Activated naive CD8-positive, alpha-beta T cell treated with anti-CD3 and anti-CD28 coated beads for 36 hours (primary cell): ENCODE measurements around the gene PLEKHH2. TPM values are rescaled to one million over a fixed set of nuclear protein-coding genes. Genes with fewer than 3 reads are reported as not detected.
"Not testable (repeated sequence)": the region's sequence is repeated elsewhere in the genome, so short reads cannot be mapped to it uniquely, and the experiment has no call there.

Source experiments
- DNase-seq: peaks from one replicate; pipeline ENCODE4 v3.0.0; 2021
- H3K27ac Mint-ChIP-seq: one replicate; pipeline ENCODE4 v1.8.0; 2022; ENCODE audit warnings: mild to moderate bottlenecking, moderate library complexity, mixed read lengths
- H3K27me3 Mint-ChIP-seq: one replicate; pipeline ENCODE4 v1.8.0; 2022; ENCODE audit warnings: mild to moderate bottlenecking, mixed read lengths
- H3K36me3 Mint-ChIP-seq: one replicate; pipeline ENCODE4 v1.8.0; 2021; ENCODE audit warnings: mild to moderate bottlenecking, mixed read lengths
- H3K4me1 Mint-ChIP-seq: one replicate; pipeline ENCODE4 v1.8.0; 2021; ENCODE audit warnings: mixed read lengths
- H3K4me3 Mint-ChIP-seq: one replicate; pipeline ENCODE4 v1.8.0; 2022; ENCODE audit warnings: mild to moderate bottlenecking, moderate library complexity, mixed read lengths
- H3K9me3 Mint-ChIP-seq: one replicate; pipeline ENCODE4 v1.8.0; 2022; ENCODE audit warnings: mixed read lengths
- total RNA-seq, 2 experiments: library from RNA; stranded (reverse); gene quantifications; one replicate each; pipeline ENCODE4 v1.2.3, GENCODE V29; 2021

The PLEKHH2 gene
- total RNA-seq, 2 experiments from 2014 or later, result 0.64 to 0.89 TPM

DNA sequence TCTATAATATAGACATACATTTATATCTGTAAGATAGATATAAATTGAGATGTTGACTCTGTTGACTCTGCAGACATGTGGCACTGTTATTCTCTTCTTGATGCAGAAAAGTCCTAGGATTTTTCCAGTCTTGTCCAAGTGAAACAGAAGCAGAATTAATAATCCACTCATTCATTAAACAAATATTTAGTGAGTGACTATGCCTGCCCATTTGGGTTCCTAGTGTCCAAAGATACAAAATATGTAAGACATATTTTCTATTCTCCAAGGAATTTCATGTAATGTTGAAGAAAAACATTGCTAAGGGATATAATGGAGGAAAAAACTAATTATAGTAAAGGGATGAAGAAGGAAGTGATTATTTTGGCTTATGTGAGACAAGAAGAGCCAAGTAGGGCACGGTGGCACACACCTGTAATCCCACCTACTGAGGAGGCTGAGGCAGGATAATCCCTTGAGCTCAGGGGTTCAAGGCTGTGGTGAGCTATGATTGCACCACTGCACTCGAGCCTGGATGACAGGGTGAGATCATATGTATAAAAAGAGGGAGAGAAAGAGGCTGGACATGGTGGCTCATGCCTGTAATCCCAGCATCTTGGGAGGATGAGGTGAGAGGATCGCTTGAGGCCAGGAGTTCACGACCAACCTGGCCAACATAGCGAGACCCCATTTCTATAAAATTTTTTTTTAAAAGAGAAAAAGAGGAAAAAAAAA, 19.9 kb upstream of the PLEKHH2 start:
- Mint-ChIP-seq H3K4me1 (no peaks in the 10 kb centered on the region), H3K9me3 (no peaks in the 10 kb centered on the region), H3K27me3 (peaks cover 6% of the 10 kb centered on the region), H3K27ac (no peak overlapping the region), H3K36me3 (no peaks in the 10 kb centered on the region), H3K4me3 (no peak overlapping the region)
- no peak for DNase-seq

DNA sequence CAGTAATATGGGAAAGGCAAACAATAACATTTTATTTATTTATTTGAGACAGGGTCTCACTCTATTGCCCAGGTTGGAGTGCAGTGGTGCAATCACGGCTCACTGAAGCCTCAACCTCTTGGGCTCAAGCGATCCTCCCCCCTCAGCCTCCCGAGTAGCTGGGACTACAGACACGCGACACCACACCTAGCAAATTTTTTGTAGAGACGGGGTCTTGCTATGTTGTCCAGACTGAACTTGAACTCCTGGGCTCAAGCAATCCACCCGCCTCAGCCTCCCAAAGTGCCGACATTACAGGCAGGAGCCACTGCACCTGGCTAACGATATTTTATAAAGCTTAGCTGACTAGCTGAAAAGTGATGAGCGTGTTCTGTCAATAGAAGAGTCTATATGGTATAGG, 17.5 kb upstream of the PLEKHH2 start:
- peaks cover 6% of the 10 kb centered on the region for H3K27me3 Mint-ChIP-seq
- DNase-seq, result no peak
- H3K4me1 Mint-ChIP-seq, result no peaks in the 10 kb centered on the region
- no peaks in the 10 kb centered on the region for H3K36me3 Mint-ChIP-seq
- H3K4me3 Mint-ChIP-seq, result no peak overlapping the region
- no peak overlapping the region for H3K27ac Mint-ChIP-seq
- no peaks in the 10 kb centered on the region for H3K9me3 Mint-ChIP-seq

DNA sequence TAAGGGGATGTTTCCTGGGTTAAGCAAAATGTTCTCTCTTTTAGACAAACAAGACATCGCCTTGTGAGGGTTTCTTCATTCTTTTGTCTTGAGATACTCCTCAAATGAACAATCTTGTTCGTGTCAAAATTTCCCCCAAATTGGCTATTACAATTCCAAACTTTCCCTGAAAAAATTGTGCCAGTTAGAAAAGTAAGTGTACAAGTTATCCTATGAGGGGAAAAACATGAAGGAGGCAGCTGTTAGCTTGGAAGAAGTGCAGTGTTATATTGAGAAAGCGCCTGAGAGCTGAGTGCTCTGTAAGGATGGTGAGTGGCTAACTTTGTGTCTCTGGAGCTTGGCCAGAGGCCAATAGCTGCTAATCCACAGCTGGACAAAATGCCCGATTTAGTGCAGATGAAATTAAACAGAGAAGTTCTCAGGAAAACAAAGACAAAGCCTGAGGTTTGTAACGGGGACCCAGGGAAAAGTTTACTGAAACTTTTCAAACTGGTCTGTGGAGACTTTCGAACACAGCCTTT, 14.1 kb upstream of the PLEKHH2 start:
- Mint-ChIP-seq H3K27ac (no peak overlapping the region), H3K4me1 (no peaks in the 10 kb centered on the region), H3K4me3 (no peak overlapping the region), H3K27me3 (peaks cover 6% of the 10 kb centered on the region), H3K36me3 (no peaks in the 10 kb centered on the region), H3K9me3 (no peaks in the 10 kb centered on the region)
- no peak for DNase-seq

- no peaks in the 10 kb centered on the region for H3K36me3 Mint-ChIP-seq
- peaks cover 8% of the 10 kb centered on the region for H3K4me1 Mint-ChIP-seq
- H3K27me3 Mint-ChIP-seq, result peaks cover 33% of the 10 kb centered on the region
Measured at GRCh38 chr2:43631618-43632317, 5.3 kb upstream of the PLEKHH2 start.

GRCh38 chr2:43634604-43635306, 2.3 kb upstream of the PLEKHH2 start:
- Mint-ChIP-seq H3K27ac (no peak overlapping the region), H3K9me3 (peaks cover 4% of the 10 kb centered on the region), H3K4me1 (peaks cover 12% of the 10 kb centered on the region), H3K27me3 (peaks cover 33% of the 10 kb centered on the region), H3K36me3 (no peaks in the 10 kb centered on the region), H3K4me3 (no peak overlapping the region)
- no peak for DNase-seq

More at GRCh38 chr2:43631618-43632317, 5.3 kb upstream of the PLEKHH2 start:
- H3K4me3 Mint-ChIP-seq, result no peak overlapping the region
- DNase-seq, result no peak
- H3K9me3 Mint-ChIP-seq, result no peaks in the 10 kb centered on the region
- no peak overlapping the region for H3K27ac Mint-ChIP-seq

DNA sequence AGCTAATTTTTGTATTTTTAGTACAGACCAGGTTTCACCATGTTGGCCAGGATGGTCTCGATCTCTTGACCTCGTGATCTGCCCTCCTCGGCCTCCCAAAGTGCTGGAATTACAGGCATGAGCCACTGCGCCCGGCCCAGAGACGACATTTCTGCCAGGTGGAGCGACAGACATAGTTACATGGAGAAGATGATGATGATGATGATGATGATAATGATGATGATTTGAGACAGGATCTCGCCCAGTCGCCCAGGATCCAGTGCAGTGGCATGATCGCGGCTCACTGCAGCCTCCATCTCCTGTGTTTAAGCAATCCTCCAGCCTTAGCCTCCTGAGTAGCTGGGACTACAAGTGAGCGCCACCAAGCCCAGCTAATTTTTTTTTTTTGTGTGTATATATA, 907 bp upstream of the PLEKHH2 start:
- H3K4me3 Mint-ChIP-seq, DNase-seq, H3K36me3 Mint-ChIP-seq, H3K27ac Mint-ChIP-seq, H3K9me3 Mint-ChIP-seq: not testable (repeated sequence)
- Mint-ChIP-seq H3K4me1 (peaks cover 12% of the 10 kb centered on the region), H3K27me3 (peaks cover 33% of the 10 kb centered on the region)

DNA sequence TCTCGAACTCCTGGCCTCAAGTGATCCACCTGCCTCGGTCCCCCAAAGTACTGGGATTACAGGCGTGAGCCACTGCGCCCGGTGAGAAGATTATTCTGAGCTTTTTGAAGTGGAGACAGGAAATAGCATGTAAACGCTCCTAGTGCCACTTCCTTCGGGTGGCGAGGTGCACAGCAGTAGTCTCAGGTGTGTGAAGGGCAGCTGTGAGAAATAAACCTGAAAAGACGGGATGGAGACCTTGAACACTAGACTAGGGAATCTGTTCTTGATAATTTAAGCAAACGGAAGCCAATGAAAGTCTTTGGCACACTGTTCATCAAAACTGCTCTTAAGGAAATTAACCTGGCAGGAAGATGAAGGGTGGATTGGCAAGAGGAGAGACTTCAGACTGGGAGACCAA, 439 bp upstream of the PLEKHH2 start:
- peaks cover 33% of the 10 kb centered on the region for H3K27me3 Mint-ChIP-seq
- peak overlapping the region; percentile 86 for H3K4me3 Mint-ChIP-seq
- H3K9me3 Mint-ChIP-seq, result peaks cover 4% of the 10 kb centered on the region
- H3K4me1 Mint-ChIP-seq, result peaks cover 12% of the 10 kb centered on the region
- peak; percentile 3 for DNase-seq
- peak overlapping the region; percentile 63 for H3K27ac Mint-ChIP-seq
- H3K36me3 Mint-ChIP-seq, result no peaks in the 10 kb centered on the region

GRCh38 chr2:43642363-43642762, 5.3 kb downstream of the PLEKHH2 start:
- Mint-ChIP-seq H3K9me3 (peaks cover 4% of the 10 kb centered on the region), H3K4me3 (no peak overlapping the region)
- no peak for DNase-seq

DNA sequence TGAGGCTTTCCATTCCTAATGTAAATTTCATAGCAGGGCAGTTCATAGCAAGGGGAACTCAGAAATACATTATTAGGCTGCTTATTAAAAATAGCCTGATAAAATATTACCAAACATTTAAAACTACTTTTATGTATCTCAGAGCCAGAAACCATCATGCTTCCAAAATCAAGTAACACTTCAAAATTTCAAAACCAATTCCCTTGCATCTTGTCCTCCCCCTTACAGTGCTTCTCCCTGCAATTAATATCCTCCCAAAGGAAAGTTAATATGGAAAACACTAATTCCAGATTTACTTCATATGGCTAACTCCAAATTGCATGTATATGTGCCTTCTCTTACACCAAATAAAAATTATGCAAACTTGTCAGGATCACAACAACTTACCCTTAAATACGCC, 6.6 kb downstream of the PLEKHH2 start:
- H3K4me1 Mint-ChIP-seq, result no peaks in the 10 kb centered on the region
- no peak for DNase-seq
- no peak overlapping the region for H3K4me3 Mint-ChIP-seq
- no peaks in the 10 kb centered on the region for H3K36me3 Mint-ChIP-seq
- no peak overlapping the region for H3K27ac Mint-ChIP-seq
- peaks cover 4% of the 10 kb centered on the region for H3K9me3 Mint-ChIP-seq
- no peaks in the 10 kb centered on the region for H3K27me3 Mint-ChIP-seq

More at GRCh38 chr2:43642363-43642762, 5.3 kb downstream of the PLEKHH2 start:
- H3K27me3 Mint-ChIP-seq, result no peaks in the 10 kb centered on the region
- no peaks in the 10 kb centered on the region for H3K36me3 Mint-ChIP-seq
- no peak overlapping the region for H3K27ac Mint-ChIP-seq
- peaks cover 3% of the 10 kb centered on the region for H3K4me1 Mint-ChIP-seq

GRCh38 chr2:43648994-43649701, 12.1 kb downstream of the PLEKHH2 start:
- no peak overlapping the region for H3K27ac Mint-ChIP-seq
- H3K4me1 Mint-ChIP-seq, result no peaks in the 10 kb centered on the region
- H3K4me3 Mint-ChIP-seq, result no peak overlapping the region
- H3K36me3 Mint-ChIP-seq, result no peaks in the 10 kb centered on the region
- DNase-seq, result no peak
- H3K27me3 Mint-ChIP-seq, result no peaks in the 10 kb centered on the region
- no peaks in the 10 kb centered on the region for H3K9me3 Mint-ChIP-seq

DNA sequence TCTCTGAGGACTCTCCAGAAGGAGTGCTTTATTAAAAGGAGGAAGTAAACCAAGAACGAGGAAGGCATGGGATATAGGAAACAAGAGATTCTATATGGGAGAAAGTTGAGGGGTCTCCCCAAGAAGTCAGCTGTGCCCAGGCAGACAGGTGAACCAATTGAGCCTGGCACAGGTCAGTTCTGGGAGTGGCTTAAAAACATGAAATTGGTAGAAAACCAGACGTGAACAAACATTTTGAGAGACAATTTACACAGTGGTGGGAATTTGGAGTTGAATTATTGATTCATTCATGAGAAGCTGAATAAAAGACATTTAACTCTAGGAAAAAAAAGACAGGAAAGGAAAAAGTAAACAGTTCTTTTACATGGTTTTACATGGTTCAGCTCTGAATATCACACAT, 16.4 kb downstream of the PLEKHH2 start:
- no peak overlapping the region for H3K27ac Mint-ChIP-seq
- no peak for DNase-seq
- H3K9me3 Mint-ChIP-seq, result no peaks in the 10 kb centered on the region
- H3K4me1 Mint-ChIP-seq, result no peaks in the 10 kb centered on the region
- H3K27me3 Mint-ChIP-seq, result no peaks in the 10 kb centered on the region
- H3K4me3 Mint-ChIP-seq, result no peak overlapping the region
- H3K36me3 Mint-ChIP-seq, result no peaks in the 10 kb centered on the region

- no peaks in the 10 kb centered on the region for H3K4me1 Mint-ChIP-seq
- H3K27me3 Mint-ChIP-seq, result no peaks in the 10 kb centered on the region
- H3K4me3 Mint-ChIP-seq, result no peak overlapping the region
Measured at GRCh38 chr2:43657241-43657640, 20.2 kb downstream of the PLEKHH2 start.

DNA sequence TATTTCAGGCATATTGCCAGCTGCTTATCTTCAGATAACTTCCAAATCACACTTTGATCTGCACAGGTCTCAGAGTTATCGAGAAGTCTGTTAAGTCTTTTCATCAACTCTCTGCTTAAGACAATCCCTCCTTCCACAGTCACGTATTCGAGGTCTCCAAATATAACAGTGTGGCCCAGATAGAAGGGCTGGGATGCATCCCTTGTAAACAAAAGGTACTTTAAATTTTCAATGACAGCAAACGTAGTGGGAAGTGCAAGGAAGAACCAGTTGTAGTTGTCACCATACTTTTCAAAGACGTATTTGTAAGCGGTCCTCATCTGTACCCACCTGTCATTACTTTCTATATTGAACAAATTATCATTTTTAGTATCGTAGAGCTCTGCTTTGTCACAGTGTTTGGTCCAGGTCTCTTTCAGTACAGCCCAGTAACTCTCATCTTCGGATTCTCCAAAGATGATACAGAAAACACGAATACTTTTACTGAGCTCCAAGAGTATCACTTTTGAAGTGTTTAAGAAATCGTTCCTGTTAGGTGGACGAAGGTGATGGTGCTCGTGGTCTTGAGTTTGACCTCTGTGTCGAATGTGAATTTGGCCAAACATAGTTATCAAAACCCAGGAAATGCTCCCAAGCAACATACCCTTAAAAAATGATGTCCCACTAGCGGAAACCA, 38.7 kb downstream of the PLEKHH2 start:
- no peak for DNase-seq
- peaks cover 6% of the 10 kb centered on the region for H3K36me3 Mint-ChIP-seq
- peaks cover 8% of the 10 kb centered on the region for H3K9me3 Mint-ChIP-seq
- H3K4me3 Mint-ChIP-seq, result peak overlapping the region; percentile 46
- H3K27ac Mint-ChIP-seq, result no peak overlapping the region
- peaks cover 20% of the 10 kb centered on the region for H3K27me3 Mint-ChIP-seq
- H3K4me1 Mint-ChIP-seq, result no peaks in the 10 kb centered on the region

More at GRCh38 chr2:43657241-43657640, 20.2 kb downstream of the PLEKHH2 start:
- Mint-ChIP-seq H3K36me3 (no peaks in the 10 kb centered on the region), H3K9me3 (no peaks in the 10 kb centered on the region), H3K27ac (no peak overlapping the region)
- no peak for DNase-seq

- peaks cover 20% of the 10 kb centered on the region for H3K27me3 Mint-ChIP-seq
- no peak within 1 kb of the TSS for H3K27ac Mint-ChIP-seq
- peak; percentile 53 for DNase-seq
Measured at GRCh38 chr2:43676322-43677050, 39.4 kb downstream of the PLEKHH2 start, which contains the start of gene C1GALT1C1L. C1GALT1C1L (minus strand) TSS chr2:43676429; CDS start chr2:43676322, 107 bp downstream.

More at GRCh38 chr2:43676322-43677050, 39.4 kb downstream of the PLEKHH2 start, which contains the start of gene C1GALT1C1L:
- H3K4me3 Mint-ChIP-seq, result peak within 1 kb of the TSS; percentile 46
- peaks cover 6% of the 10 kb centered on the region for H3K36me3 Mint-ChIP-seq
- no peaks in the 10 kb centered on the region for H3K4me1 Mint-ChIP-seq
- H3K9me3 Mint-ChIP-seq, result peaks cover 8% of the 10 kb centered on the region
